Measurements from ENCODE around the gene LRRC71. TPM values are rescaled to one million over a fixed set of nuclear protein-coding genes. Genes with fewer than 3 reads are reported as not detected.

Gene LRRC71
- total RNA-seq, 1 experiment from 2014 or later, result not detected

- no peak overlapping the region for H3K27ac Mint-ChIP-seq (ENCODE audit: unreplicated experiment)
- no peak for DNase-seq
Observed at GRCh38 chr1:156901966-156902915, 18.2 kb upstream of the LRRC71 start.

GRCh38 chr1:156903328-156904091, 16.9 kb upstream of the LRRC71 start:
- intact Hi-C loops (cut with micrococcal nuclease; ENCODE audit: unreplicated experiment), result no loop called here
- no peaks in the 10 kb centered on the region for H3K36me3 ChIP-seq (ENCODE audit: control insufficient read depth, insufficient read depth, low read length)
- TF ChIP-seq CTCF (IDR thresholded peaks at IDR 0.05; ENCODE audit: insufficient read depth in 1 of 2, low read depth in 1 of 2, low read length in 1 of 2, severe bottlenecking in 1 of 2, unreplicated experiment in 1 of 2), result no peak
- Mint-ChIP-seq H3K4me3 (ENCODE audit: unreplicated experiment) (no peak overlapping the region), H3K4me1 (ENCODE audit: low read depth, unreplicated experiment) (peaks cover 3% of the 10 kb centered on the region), H3K27me3 (ENCODE audit: insufficient read depth, unreplicated experiment) (no peaks in the 10 kb centered on the region), H3K9me3 (ENCODE audit: unreplicated experiment) (no peaks in the 10 kb centered on the region), H3K27ac (ENCODE audit: unreplicated experiment) (no peak overlapping the region), H3K36me3 (ENCODE audit: insufficient read depth, unreplicated experiment) (no peaks in the 10 kb centered on the region)
- no peak overlapping the region for H3K4me3 ChIP-seq (ENCODE audit: low read depth, low read length)
- 0 out of 2 replicates have a peak, but pooled peaks cover 9% of the 10 kb centered on the region for H3K4me1 ChIP-seq
- POLR2A ChIA-PET, result no interaction called here
- no peaks in the 10 kb centered on the region for H3K27me3 ChIP-seq (replicated peaks; ENCODE audit: control insufficient read depth, insufficient read depth, low read length)
- CTCF ChIA-PET, result no interaction called here
- no TSS peak for BruUV-seq (replicated peaks)
- no peak for DNase-seq
- H3K9me3 ChIP-seq, result no peaks in the 10 kb centered on the region

More at GRCh38 chr1:156901966-156902915, 18.2 kb upstream of the LRRC71 start:
- TF ChIP-seq CTCF (IDR thresholded peaks at IDR 0.05; ENCODE audit: insufficient read depth in 1 of 2, low read depth in 1 of 2, low read length in 1 of 2, severe bottlenecking in 1 of 2, unreplicated experiment in 1 of 2), result no peak
- H3K27me3 Mint-ChIP-seq (ENCODE audit: insufficient read depth, unreplicated experiment), result no peaks in the 10 kb centered on the region
- H3K9me3 Mint-ChIP-seq (ENCODE audit: unreplicated experiment), result no peaks in the 10 kb centered on the region
- no peak overlapping the region for H3K4me3 Mint-ChIP-seq (ENCODE audit: unreplicated experiment)
- Histone ChIP-seq H3K4me1 (peaks cover 10% of the 10 kb centered on the region), H3K4me3 (ENCODE audit: low read depth, low read length) (no peak overlapping the region), H3K36me3 (ENCODE audit: control insufficient read depth, insufficient read depth, low read length) (no peaks in the 10 kb centered on the region), H3K27me3 (replicated peaks; ENCODE audit: control insufficient read depth, insufficient read depth, low read length) (no peaks in the 10 kb centered on the region), H3K9me3 (no peaks in the 10 kb centered on the region)
- intact Hi-C loops (cut with micrococcal nuclease; ENCODE audit: unreplicated experiment), result no loop called here
- H3K36me3 Mint-ChIP-seq (ENCODE audit: insufficient read depth, unreplicated experiment), result no peaks in the 10 kb centered on the region
- peaks cover 12% of the 10 kb centered on the region for H3K4me1 Mint-ChIP-seq (ENCODE audit: low read depth, unreplicated experiment)
- no TSS peak for BruUV-seq (replicated peaks)
- ChIA-PET POLR2A (no interaction called here), CTCF (no interaction called here)

- no peaks in the 10 kb centered on the region for H3K27me3 Mint-ChIP-seq (ENCODE audit: insufficient read depth, unreplicated experiment)
- no TSS peak for BruUV-seq (replicated peaks)
Observed at GRCh38 chr1:156904187-156904959, 16.1 kb upstream of the LRRC71 start.

More at GRCh38 chr1:156904187-156904959, 16.1 kb upstream of the LRRC71 start:
- Histone ChIP-seq H3K27me3 (replicated peaks; ENCODE audit: control insufficient read depth, insufficient read depth, low read length) (no peaks in the 10 kb centered on the region), H3K4me3 (ENCODE audit: low read depth, low read length) (no peak overlapping the region), H3K36me3 (ENCODE audit: control insufficient read depth, insufficient read depth, low read length) (no peaks in the 10 kb centered on the region), H3K9me3 (no peaks in the 10 kb centered on the region), H3K4me1 (0 out of 2 replicates have a peak, but pooled peaks cover 9% of the 10 kb centered on the region)
- DNase-seq, result no peak
- Mint-ChIP-seq H3K9me3 (ENCODE audit: unreplicated experiment) (no peaks in the 10 kb centered on the region), H3K36me3 (ENCODE audit: insufficient read depth, unreplicated experiment) (no peaks in the 10 kb centered on the region), H3K27ac (ENCODE audit: unreplicated experiment) (no peak overlapping the region), H3K4me1 (ENCODE audit: low read depth, unreplicated experiment) (no peaks in the 10 kb centered on the region), H3K4me3 (ENCODE audit: unreplicated experiment) (no peak overlapping the region)
- intact Hi-C loops (cut with micrococcal nuclease; ENCODE audit: unreplicated experiment), result no loop called here
- TF ChIP-seq CTCF (IDR thresholded peaks at IDR 0.05; ENCODE audit: insufficient read depth in 1 of 2, low read depth in 1 of 2, low read length in 1 of 2, severe bottlenecking in 1 of 2, unreplicated experiment in 1 of 2), result no peak
- POLR2A ChIA-PET, result no interaction called here
- CTCF ChIA-PET, result no interaction called here

All from Caco-2 (cell line).